HG03469 (cell line): ENCODE measurements around the gene FBXW2.
"Not testable (repeated sequence)": the region's sequence is repeated elsewhere in the genome, so short reads cannot be mapped to it uniquely, and the experiment has no call there.

Experiments used
- ATAC-seq: cut with Tn5 transposase; IDR thresholded peaks from one replicate; pipeline ENCODE4 v1.9.1; 2021; ENCODE audit warnings: mild to moderate bottlenecking, moderate library complexity, moderate number of reproducible peaks; ENCODE audit not compliant: unreplicated experiment

The FBXW2 gene

DNA sequence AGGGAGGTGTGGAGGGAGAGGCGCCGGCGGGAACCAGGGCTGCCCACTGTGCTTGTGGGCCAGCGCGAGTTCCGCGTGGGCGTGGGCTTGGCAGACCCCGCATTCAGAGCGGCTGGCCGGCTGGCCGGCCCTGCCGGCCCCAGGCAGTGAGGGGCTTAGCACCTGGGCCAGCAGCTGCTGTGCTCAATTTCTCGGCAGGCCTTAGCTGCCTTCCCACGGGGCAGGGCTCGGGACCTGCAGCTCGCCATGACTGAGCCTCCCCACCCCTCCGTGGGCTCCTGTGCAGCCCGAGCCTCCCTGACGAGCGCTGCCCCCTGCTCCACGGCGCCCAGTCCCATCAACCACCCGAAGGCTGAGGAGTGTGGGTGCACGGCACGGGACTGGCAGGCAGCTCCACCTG lies 46.9 kb downstream of the FBXW2 start:
- not testable (repeated sequence) for ATAC-seq

GRCh38 chr9:120745278-120745677 lies 47.9 kb downstream of the FBXW2 start:
- ATAC-seq: no peak

DNA sequence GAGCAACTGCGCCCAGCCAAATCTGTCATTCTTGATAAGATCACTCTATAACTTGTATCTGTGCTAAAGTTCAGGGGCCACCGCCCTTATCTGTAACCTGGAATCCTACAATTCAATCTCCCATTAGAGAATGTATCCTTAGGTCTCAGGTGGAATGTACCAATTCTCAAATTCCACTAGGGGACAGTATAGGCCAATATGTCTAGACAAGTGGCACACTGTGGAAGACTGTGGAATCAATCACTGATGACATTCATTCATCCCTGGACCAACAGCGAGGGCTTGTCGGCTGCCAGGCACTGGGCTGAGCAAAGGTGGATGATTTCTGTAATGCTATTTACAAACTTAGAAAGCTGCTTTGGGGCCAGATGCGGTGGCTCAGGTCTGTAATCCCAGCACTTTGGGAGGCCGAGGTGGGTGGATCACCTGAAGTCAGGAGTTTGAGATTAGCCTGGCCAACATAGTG lies 50.2 kb downstream of the FBXW2 start:
- no peak for ATAC-seq

DNA sequence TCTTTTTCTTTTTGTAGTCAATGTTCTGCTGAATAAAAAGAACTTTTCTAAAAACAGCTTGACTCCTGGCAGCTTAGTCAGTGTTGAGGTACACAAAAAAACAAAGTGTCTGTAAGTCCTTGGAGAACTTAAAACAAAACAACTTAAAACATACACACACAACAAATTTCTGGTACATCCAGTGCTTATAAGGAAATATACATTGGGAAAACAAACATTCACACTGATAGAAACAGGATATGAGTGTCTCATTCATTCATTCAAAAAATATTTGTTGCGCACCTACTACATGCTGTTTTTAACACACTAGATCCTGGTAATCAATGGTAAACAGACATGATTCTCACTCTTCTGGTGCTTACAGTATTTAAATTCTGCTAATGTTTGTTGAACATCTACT lies 51.5 kb downstream of the FBXW2 start:
- no peak for ATAC-seq

GRCh38 chr9:120741191-120741590 lies 52.0 kb downstream of the FBXW2 start:
- no peak for ATAC-seq

DNA sequence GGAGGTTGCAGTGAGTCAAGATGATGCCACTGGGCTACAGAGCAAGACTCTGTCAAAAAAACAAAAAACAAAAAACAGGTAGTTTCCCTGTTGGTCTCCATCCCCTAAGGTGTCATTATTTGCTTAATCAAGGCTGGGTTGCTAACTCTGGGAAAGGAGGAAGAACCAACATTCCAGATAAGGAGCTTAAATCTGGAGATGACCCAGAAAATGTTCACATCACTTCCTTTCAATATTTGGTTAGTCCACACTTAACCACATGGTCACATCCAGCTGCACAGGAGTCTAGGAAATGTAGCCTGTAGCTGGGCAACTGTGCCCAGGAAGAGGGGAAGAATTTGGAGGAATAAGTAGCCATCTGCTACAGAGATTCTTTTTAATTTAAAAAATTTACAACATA lies 53.1 kb downstream of the FBXW2 start:
- ATAC-seq: no peak

DNA sequence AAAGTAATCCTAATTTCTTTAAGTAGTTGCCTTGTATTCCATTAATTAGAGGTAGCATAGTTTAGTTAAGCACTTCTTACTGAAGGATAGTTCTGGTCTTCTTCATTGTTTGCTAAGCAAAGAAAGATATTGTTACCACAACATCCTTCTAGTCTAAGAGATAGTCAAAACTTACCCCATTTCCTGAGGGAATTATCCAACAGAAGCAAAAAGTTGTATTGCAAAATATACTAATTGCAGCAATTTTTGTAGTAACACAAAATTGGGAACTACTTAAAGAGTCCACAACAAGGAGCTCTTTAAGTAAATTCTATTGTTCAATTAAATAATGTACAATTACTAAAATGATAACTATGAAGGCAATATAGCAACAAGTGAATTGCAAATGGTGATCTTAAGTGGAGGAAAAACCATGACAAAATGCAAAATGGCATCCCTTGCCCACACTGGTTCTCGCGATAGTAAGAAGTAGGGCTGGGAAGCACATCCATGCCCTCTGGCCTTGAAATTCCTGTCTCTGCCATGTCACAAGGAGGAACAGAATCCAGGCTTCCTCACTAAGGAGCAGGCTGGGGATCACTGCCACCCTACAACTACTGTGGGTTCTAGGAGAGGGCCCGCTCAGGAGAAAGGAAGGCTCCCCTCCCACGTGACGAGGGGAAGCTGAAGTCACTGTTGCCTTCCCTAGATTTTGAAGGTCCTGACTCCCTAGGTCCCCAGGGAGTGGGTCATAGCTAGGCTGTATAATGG lies 55.6 kb downstream of the FBXW2 start:
- no peak for ATAC-seq

DNA sequence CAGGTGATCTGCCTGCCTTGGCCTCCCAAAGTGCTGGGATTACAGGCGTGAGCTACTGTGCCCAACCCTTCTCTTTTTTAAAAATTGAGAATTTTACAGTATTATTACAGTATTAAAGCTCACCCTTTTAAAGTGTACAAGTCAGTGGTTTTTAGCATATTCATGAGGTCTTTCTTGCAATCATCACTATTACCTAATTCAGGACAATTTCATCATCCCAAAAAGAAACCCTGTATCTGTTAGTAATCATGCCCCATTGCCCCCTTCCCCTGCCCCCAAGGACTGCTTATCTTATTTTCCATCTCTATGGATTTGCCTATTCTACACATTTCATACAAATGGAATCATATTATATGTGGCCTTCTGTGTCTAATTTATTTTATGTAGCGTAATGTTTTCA lies 56.3 kb downstream of the FBXW2 start:
- no peak for ATAC-seq

- no peak for ATAC-seq
Observed at GRCh38 chr9:120735415-120736126, 57.6 kb downstream of the FBXW2 start.

- no peak for ATAC-seq
Observed at GRCh38 chr9:120734607-120735410, 58.4 kb downstream of the FBXW2 start.

DNA sequence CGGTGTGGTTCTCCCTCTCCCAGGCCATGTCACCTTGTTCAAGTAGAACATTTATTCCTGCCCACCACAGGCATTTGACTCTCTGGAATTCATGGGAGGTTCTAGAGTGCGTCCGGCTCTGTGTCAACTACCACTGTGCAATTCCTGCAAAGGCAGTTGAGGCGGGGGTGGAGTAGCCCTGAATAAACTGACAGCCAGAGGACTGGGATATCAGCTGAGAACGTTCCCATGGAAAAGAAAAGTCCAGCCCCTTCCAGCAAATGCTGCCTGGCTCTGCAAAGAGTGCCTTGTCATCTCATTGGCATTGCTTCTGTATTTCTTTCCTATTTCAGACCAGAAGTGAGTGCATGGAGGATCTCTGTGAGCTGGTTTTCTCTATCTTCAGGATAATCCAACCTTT lies 60.0 kb downstream of the FBXW2 start:
- no peak for ATAC-seq

DNA sequence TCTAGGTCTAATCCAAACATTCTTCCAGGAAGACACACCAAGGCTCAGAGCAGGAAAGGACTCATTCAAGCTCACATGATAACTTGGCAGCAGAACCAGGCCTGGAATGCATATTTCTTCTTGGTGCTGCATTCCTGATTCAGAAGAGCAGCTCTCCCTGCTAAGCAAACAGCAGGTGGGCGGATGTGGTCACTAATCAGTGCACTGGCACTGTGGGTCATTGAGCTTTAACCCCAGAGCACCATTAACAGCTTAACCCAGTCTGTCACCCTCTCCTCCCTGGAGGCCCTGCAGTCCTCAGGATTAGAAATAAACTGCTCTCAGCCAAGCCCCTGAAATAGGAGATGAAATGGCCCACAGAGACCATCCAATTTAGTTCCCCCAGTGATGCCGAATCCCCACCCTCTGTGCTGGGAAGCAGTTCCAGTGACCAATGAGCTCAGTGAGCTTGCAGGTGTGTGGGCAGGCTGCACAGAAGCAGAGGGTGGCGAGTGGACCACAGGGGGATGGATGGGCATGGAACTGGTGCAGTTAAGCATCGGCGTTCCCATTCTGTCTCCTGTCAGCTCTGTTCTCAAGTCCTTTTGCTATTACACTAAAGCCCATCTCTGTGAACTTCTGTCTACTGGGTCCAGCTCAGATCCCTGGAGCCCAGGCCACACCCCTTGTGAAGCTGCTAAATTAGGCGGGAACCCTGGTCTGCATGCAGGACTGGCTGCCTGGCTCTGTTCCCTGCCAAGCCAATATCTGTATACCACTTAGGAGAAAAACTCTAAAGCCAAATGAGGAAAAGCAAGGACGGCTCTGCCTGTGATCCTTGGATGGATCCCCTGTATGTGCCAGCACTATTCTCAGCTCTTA lies 62.3 kb downstream of the FBXW2 start:
- no peak for ATAC-seq

DNA sequence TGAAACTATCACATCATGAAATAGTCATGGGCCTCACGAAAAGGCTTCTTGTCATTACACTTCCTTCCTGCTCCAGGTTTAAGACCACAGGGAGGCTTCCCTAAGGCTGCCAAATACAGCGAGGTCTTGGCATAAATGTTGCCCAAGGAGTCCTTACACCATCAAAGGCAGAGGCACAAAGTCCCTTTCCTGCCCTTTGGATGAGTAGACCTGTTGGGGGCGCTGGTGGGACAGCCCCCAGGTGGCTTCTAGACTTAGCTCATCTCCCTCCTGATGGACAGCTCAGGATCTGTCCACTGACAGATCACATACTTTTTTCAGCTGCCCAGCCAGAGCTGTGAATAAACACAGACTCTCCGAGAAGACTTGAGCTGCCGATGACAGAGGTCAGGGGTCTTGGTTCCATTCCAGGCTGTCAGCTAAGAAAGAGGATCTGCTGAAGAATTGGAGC lies 63.4 kb downstream of the FBXW2 start:
- no peak for ATAC-seq

GRCh38 chr9:120726484-120726883 lies 66.7 kb downstream of the FBXW2 start:
- no peak for ATAC-seq

DNA sequence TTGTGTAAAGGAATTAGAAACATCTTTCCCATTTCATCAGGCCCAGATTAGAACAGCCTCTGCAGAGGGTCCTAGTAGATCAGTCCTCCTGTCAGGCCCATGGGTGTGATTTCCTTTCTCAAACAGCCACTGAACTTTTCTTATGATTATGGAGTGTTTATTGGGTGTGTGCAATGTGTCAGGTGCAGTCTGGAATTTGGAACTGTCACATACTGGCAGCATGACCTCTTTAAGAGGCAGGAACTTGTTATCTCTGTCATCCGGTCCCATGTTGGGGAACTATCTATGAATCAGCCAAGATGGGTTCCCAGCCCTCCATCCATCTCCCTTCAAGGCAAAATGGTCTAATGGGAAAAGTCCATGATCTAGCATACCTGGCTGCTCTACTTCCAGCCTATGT lies 67.3 kb downstream of the FBXW2 start:
- ATAC-seq: no peak

DNA sequence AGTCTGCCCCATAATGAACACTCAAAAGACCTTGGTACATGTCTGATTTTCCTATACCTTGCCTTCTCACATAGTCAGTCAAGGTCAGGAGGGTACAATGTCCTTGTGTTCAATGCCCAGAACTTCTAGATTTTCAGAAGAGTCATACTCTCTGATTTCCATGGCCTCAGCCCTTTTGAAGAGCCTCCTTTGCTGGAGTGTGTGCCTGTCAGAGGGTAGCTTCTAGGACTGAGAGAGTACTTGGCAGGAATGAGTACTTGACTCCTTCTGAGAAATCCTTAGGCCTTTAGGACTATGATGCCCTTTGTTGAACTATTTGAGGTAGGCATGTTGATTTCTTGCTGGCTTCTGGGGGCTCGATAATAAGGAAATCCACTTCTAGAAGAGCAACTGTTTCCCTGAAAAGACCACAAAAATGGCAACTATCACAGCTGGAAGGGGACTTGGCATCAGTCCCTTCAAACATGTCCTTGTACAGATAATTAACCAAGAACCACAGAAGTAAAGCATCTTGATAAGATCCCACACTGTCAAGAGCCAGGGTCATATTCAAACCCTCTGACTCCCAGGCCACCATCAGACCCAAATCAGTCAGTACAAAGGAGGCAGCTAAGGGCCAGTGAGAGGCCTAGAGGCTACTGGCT lies 68.3 kb downstream of the FBXW2 start:
- ATAC-seq: no peak

GRCh38 chr9:120723565-120723964 lies 69.7 kb downstream of the FBXW2 start:
- ATAC-seq: no peak

DNA sequence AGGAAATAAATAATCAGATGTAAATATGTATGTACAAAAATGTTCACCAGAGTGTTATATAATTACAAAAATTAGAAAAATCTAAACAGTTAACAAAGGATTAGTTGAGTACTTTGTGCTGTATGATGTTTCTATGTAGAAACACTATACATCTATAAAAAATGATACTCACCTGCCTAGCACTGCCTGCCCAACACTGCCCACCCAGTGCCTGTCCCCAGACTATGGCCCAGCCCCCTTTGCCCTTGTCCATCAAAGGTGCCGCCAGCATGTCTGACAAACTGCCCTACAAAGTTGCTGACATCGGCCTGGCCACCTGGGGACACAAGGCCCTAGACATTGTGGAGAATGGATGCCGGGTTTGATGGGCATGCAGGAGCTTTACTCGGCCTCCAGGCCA lies 72.8 kb downstream of the FBXW2 start:
- ATAC-seq: no peak

DNA sequence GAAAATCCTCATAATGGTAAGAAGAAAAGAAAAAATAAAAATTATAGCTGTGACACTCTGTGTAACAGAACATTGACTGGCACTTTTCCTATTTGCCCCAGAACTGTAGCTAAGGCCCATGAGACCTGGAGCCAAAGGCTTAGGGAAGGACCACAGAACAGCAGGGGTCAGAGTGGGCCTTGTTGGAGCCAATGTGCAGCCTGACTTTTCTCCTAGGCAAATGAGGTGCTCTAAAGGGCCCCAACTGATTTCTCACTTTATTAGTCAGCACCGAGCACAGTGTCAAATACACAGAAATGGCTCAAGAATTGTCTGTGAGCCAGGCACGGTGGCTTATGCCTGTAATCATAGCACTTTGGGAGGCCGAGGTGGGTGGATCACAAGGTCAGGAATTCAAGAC lies 74.9 kb downstream of the FBXW2 start:
- ATAC-seq: no peak

DNA sequence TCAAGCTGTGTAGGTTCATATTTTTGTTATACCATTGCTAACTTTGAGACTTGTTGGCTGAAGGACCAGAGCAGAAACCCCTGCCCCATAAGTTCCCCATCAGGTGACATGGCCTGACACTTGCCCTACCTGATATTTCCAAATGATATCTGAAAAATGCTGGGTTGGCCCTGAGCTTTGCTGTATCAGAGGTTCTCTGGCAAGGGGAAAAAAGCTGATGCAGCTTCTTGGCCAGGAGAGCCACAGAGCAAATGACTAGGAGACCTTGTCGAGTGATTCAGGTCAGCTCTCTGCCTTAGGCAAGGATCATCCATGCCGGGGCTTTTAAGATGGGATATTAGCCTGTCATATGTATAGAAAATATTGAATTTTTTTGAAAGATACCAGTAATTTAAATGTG lies 76.0 kb downstream of the FBXW2 start:
- no peak for ATAC-seq
